Subcutaneous abdominal adipose tissue (tissue), 5 donors: Measurements from ENCODE around the gene NMNAT2.

Source experiments
- H3K27ac ChIP-seq: one replicate; pipeline ENCODE4 v1.7.0; 2013; ENCODE audit warnings: low read depth, mild to moderate bottlenecking, inconsistent platforms, low read length, moderate library complexity
- H3K27me3 ChIP-seq, 5 donors: one replicate each; pipeline ENCODE4 v1.7.0; 2013; ENCODE audit warnings: low read length in 5 of 5, inconsistent platforms in 1 of 5; ENCODE audit not compliant: control insufficient read depth in 5 of 5, insufficient read depth in 4 of 5
- H3K36me3 ChIP-seq, 5 donors: one replicate each; pipeline ENCODE4 v1.7.0; 2013; ENCODE audit warnings: low read length in 5 of 5; ENCODE audit not compliant: control insufficient read depth in 5 of 5, insufficient read depth in 5 of 5
- H3K4me1 ChIP-seq, 5 donors: one replicate each; pipeline ENCODE4 v1.7.0; 2013; ENCODE audit warnings: low read length in 5 of 5, mild to moderate bottlenecking in 3 of 5, moderate library complexity in 1 of 5; ENCODE audit not compliant: control insufficient read depth in 5 of 5, insufficient read depth in 5 of 5
- H3K4me3 ChIP-seq, 5 donors: one replicate each; pipeline ENCODE4 v1.7.0; 2013; ENCODE audit warnings: low read length in 5 of 5, low read depth in 1 of 5
- H3K9ac ChIP-seq, 5 donors: one replicate each; pipeline ENCODE4 v1.7.0; 2013; ENCODE audit warnings: low read length in 5 of 5, mild to moderate bottlenecking in 4 of 5, moderate library complexity in 3 of 5
- H3K9me3 ChIP-seq, 5 donors: one replicate each; pipeline ENCODE4 v1.7.0; 2013; ENCODE audit warnings: low read length in 5 of 5; ENCODE audit not compliant: control insufficient read depth in 5 of 5
- donor health status: healthy.
- donor health status: healthy.
- donor health status: healthy.
- donor health status: healthy.
- donor health status: healthy.

Gene NMNAT2

DNA sequence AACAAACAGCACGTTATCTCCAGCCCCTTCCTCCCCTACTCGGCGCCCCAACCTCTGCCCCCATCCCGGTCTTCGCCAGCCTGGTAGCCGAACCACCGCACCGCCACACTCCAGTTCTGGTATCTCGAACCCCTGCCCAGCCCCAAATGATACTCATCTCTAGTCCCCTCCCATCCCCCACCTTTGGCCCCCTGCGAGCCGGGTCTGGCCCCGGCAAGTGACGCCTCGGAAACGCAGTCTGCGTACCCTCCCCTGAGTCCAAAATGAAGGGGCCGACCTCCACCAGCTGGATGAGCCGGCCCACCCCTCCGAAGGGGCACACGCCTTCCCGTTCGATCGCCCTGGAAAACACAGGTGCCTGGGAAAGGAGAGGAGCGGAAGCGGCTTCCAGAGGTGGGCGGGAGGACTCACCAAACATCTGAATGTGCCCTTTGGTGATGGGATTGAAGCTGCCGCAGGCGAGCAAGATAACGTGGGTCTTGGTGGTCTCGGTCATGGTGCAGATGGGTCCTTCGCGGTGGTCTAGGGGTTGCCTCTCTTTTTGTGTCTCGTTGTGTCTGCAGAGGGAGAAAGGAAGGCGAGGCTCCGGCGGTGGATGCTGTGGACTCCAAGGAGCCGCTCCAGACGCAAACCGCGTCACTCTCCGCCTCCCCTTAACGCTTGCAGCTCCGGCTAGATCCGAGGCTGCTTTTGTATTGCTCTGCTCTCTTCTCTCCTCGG, at the start of gene NMNAT2:
Gene NMNAT2, minus strand, starts transcription at position 609 of the 720 bp plus-strand sequence. Its CDS starts 113 bp downstream, at position 496.
- Histone ChIP-seq H3K9ac (peak within 1 kb of the TSS in 2 of 5 donors; percentile 21 to 60), H3K4me3 (peak within 1 kb of the TSS; percentile 60 to 81 (median 67)), H3K27me3 (peaks cover 12 to 37% (median 23%) of the 10 kb centered on the region in 5 donors), H3K9me3 (no peaks in the 10 kb centered on the region), H3K4me1 (peaks cover 0 to 21% (median 19%) of the 10 kb centered on the region in 5 donors), H3K27ac (no peak within 1 kb of the TSS), H3K36me3 (no peaks in the 10 kb centered on the region)

DNA sequence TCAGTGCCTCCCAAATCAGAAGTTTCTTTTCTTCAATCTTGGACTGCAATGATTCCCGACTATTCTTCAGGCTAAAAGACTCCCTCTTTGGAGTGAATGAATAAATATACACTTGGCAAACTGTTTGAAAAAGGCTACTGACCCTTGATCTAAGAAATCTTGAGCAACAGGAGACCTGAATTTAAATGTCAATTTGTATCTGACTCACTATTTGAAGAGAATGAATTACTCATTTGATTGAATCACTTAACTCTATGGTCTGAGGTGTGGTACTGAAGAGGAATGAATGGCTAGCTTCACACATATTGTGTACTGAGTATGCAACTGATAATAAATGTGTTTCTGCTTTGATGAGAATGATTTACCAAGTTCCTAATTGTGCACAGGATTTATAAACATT, 49.5 kb upstream of the NMNAT2 start:
- H3K27ac ChIP-seq, result no peak overlapping the region
- no peak overlapping the region for H3K9ac ChIP-seq
- H3K36me3 ChIP-seq, result no peaks in the 10 kb centered on the region

DNA sequence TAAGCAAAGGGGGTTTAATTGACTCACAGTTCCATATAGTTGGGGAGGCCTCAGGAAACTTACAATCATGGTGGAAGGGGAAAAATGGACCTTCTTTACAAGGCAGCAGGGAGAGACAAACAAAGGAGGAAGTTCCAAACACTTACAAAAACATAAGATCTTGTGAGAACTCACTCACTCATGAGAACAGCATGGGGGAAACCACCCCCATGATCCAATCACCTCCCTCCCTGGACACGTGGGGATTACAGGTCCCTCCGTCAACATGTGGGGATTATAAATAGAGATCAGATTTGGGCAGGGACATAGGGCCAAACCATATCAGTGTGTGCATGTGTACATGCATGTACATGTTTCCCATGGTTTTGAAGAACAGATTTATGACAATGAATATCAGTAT, 48.6 kb upstream of the NMNAT2 start:
- no peaks in the 10 kb centered on the region for H3K9me3 ChIP-seq
- no peak overlapping the region for H3K27ac ChIP-seq
- H3K9ac ChIP-seq, result no peak overlapping the region
- no peak overlapping the region for H3K4me3 ChIP-seq
- peaks cover 0 to 20% (median 5%) of the 10 kb centered on the region in 5 donors for H3K4me1 ChIP-seq
- no peaks in the 10 kb centered on the region for H3K27me3 ChIP-seq
- no peaks in the 10 kb centered on the region for H3K36me3 ChIP-seq

More for the DNA sequence above, 49.5 kb upstream of the NMNAT2 start:
- Histone ChIP-seq H3K9me3 (no peaks in the 10 kb centered on the region), H3K4me3 (no peak overlapping the region), H3K4me1 (peaks cover 0 to 20% (median 5%) of the 10 kb centered on the region in 5 donors), H3K27me3 (no peaks in the 10 kb centered on the region)

DNA sequence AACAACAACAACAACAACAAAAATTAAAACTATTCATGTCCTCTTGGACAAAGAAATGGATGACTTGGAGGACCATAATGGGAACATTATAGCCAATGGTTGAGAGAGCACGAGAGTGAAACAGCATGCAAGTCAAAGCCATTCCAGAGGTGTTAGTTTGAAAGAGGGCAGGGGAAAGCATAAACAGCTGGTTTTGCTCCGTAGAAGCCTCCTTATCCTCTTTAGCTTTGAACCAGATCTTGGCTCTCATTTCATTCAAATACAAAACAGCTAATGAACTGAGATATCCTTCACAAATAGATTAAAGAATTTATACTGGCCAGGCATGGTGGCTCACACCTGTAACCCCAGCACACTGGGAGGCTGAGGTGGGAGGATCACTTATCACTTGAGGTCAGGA, 45.4 kb upstream of the NMNAT2 start:
- Histone ChIP-seq H3K4me1 (peaks cover 0 to 3% (median 0%) of the 10 kb centered on the region in 5 donors), H3K27ac (no peak overlapping the region), H3K4me3 (no peak overlapping the region), H3K27me3 (no peaks in the 10 kb centered on the region), H3K9ac (no peak overlapping the region), H3K36me3 (no peaks in the 10 kb centered on the region), H3K9me3 (no peaks in the 10 kb centered on the region)

DNA sequence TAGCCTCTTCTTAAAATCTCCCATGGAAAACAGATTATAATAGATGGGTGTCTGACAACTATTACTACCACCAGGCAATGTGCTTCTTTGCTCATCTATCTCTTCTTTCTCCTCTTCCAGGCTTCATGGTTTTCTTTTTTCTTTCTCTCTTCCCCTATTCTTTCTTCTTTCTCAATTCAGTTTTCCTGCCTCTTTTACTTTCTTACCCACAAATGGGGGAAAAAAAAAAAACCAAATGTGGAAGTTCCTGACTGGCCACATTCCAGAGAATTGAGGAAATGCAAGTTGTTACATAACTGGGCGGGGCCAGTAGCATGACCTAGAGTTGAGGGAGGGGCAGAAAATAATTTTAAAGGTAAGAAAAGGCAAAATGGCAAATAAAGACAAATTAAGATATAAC, 43.2 kb upstream of the NMNAT2 start:
- Histone ChIP-seq H3K27ac (no peak overlapping the region), H3K27me3 (no peaks in the 10 kb centered on the region), H3K9me3 (no peaks in the 10 kb centered on the region), H3K9ac (no peak overlapping the region), H3K4me1 (peaks cover 0 to 3% (median 0%) of the 10 kb centered on the region in 5 donors), H3K4me3 (no peak overlapping the region), H3K36me3 (no peaks in the 10 kb centered on the region)

DNA sequence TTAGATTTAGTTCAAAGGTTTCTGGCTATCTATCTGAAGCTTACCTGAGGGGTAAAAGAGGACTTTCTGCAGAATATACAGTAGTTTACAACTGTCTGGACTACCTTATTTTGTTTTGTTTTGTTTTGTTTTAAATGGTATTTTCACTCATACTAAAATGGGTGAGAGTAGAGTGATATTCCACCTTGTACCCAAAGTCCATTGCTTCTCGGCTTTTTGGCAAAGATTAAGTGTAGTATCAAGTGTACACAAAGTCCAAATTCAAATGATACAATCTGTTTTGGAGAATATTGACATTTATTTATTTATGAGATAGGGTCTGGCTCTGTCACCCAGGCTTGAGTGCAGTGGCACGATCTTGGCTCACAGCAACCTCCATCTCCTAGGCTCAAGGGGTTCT, 42.4 kb upstream of the NMNAT2 start:
- H3K4me3 ChIP-seq, result no peak overlapping the region
- H3K27me3 ChIP-seq, result no peaks in the 10 kb centered on the region
- no peaks in the 10 kb centered on the region for H3K36me3 ChIP-seq
- H3K4me1 ChIP-seq, result peaks cover 0 to 3% (median 0%) of the 10 kb centered on the region in 5 donors
- H3K9me3 ChIP-seq, result no peaks in the 10 kb centered on the region
- H3K27ac ChIP-seq, result no peak overlapping the region
- H3K9ac ChIP-seq, result no peak overlapping the region

DNA sequence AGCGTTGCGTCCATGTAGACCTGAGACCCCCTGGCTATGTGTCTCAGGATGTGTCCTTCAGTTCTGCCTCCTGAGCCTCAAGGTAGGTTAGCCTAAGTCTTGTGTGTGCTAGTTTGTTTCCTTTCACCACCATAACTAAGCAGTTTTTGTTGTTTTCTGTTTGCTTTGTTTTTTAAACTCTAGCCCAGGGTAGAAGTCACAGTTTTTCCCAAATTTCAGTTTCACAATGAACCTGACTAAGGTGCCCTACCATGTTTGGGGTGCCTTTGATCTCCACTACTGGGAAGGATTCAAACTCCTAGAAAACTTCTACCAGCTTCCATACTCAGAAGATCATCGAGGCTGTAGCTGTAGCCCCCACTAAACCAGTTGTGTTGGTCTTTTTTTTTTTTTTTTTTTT, 39.3 kb upstream of the NMNAT2 start:
- no peaks in the 10 kb centered on the region for H3K9me3 ChIP-seq
- H3K27ac ChIP-seq, result no peak overlapping the region
- H3K27me3 ChIP-seq, result no peaks in the 10 kb centered on the region
- H3K4me3 ChIP-seq, result no peak overlapping the region
- H3K36me3 ChIP-seq, result no peaks in the 10 kb centered on the region
- peaks cover 0 to 3% (median 0%) of the 10 kb centered on the region in 5 donors for H3K4me1 ChIP-seq
- H3K9ac ChIP-seq, result no peak overlapping the region

DNA sequence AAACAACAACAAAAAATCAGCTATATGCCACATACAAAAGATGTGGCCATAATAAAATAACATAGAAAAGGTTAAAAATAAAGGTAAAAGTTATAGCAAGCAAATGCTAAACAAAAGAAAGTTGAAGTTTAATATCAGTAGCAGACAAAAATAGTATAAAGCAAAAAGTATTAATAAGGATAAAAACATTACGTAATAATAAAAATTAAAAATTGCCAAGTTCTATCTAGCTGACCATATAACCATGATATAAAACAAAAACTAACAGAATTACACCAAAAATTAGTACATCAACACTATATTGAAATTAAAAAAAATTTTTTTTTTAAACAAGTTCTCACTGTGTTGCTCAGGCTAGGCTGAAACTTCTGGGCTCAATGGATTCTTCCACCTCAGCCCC, 38.6 kb upstream of the NMNAT2 start:
- Histone ChIP-seq H3K27me3 (no peaks in the 10 kb centered on the region), H3K36me3 (no peaks in the 10 kb centered on the region)

DNA sequence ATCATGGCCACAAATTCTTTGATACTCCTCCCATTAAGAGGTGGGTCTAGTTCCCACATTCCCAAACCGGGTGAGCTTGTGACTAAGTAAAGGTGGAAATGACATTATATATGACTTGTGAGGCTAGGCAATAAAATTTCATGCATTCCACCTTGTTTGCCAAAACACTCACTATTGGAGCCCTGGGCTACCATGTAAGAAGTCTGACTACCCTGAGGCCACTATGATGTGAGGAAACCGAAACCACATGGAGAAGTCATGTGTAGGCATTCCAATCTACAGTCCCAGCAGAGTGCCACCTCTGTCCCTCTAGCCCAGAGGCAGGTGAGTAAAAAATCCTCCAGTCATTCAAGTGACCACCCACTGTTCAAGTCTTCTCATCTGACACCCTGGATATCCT, 36.2 kb upstream of the NMNAT2 start:
- Histone ChIP-seq H3K27ac (no peak overlapping the region), H3K4me1 (no peaks in the 10 kb centered on the region), H3K9ac (no peak overlapping the region), H3K27me3 (no peaks in the 10 kb centered on the region), H3K36me3 (no peaks in the 10 kb centered on the region), H3K4me3 (no peak overlapping the region), H3K9me3 (no peaks in the 10 kb centered on the region)

More for the DNA sequence above, 38.6 kb upstream of the NMNAT2 start:
- H3K9me3 ChIP-seq, result no peaks in the 10 kb centered on the region
- no peak overlapping the region for H3K9ac ChIP-seq
- H3K27ac ChIP-seq, result no peak overlapping the region
- H3K4me1 ChIP-seq, result peaks cover 0 to 3% (median 0%) of the 10 kb centered on the region in 5 donors
- no peak overlapping the region for H3K4me3 ChIP-seq

DNA sequence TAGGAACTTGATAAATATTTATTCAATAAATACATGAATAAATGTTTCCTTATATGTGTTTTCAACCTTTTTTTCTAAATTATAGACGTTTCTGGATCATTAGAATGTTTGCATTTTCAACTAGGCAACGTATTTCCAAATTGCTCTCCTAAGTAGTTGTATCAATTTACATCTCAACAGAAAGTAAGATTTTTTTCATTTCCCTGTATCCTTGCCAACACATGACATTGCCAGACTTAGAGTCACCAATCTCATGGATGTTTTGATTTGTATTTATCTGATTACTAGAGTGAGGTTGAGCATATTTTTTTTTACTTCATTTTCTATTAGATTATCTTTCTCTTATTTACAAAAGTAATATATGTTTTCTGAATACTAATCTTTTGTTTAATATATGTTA, 31.9 kb upstream of the NMNAT2 start:
- no peaks in the 10 kb centered on the region for H3K36me3 ChIP-seq
- no peak overlapping the region for H3K9ac ChIP-seq
- no peak overlapping the region for H3K4me3 ChIP-seq
- H3K27me3 ChIP-seq, result no peaks in the 10 kb centered on the region
- no peak overlapping the region for H3K27ac ChIP-seq
- no peaks in the 10 kb centered on the region for H3K9me3 ChIP-seq
- H3K4me1 ChIP-seq, result no peaks in the 10 kb centered on the region
